ENCODE data around the gene BLMH.

The BLMH gene, protein sequence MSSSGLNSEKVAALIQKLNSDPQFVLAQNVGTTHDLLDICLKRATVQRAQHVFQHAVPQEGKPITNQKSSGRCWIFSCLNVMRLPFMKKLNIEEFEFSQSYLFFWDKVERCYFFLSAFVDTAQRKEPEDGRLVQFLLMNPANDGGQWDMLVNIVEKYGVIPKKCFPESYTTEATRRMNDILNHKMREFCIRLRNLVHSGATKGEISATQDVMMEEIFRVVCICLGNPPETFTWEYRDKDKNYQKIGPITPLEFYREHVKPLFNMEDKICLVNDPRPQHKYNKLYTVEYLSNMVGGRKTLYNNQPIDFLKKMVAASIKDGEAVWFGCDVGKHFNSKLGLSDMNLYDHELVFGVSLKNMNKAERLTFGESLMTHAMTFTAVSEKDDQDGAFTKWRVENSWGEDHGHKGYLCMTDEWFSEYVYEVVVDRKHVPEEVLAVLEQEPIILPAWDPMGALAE

GRCh38 chr17:30291543-30292285 is at the start of gene BLMH:
TSS of gene BLMH (minus strand) at chr17:30291944. CDS start at chr17:30291819, 125 bp downstream.
- DNase-seq (ENCODE audit: low read depth in 1 of 2, low spot score in 1 of 2) = peak; percentile 72 to 75

- DNase-seq (ENCODE audit: low read depth in 1 of 2, low spot score in 1 of 2) = no peak
Observed at GRCh38 chr17:30340801-30341356, 49.1 kb upstream of the BLMH start.

DNA sequence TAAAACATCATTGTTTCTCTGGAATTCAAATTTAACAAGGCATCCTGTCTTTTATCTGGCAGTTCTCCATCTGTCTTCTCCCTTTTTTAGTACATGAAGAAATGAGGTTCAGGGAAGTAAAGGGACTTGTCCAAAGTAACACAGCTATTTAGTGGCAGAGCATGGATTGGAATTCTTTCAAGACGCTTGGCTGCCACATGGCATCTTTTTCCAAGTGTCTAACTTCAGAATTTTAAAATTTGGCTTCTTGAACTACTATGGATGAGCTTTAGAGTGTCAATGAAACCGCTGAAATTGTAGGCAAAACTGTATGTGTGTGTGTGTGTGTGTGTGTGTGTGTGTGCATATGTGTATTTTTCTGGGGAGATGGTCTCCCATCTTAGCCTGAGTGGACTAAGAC is 47.3 kb upstream of the BLMH start:
- DNase-seq (ENCODE audit: low read depth in 1 of 2, low spot score in 1 of 2) = no peak

DNA sequence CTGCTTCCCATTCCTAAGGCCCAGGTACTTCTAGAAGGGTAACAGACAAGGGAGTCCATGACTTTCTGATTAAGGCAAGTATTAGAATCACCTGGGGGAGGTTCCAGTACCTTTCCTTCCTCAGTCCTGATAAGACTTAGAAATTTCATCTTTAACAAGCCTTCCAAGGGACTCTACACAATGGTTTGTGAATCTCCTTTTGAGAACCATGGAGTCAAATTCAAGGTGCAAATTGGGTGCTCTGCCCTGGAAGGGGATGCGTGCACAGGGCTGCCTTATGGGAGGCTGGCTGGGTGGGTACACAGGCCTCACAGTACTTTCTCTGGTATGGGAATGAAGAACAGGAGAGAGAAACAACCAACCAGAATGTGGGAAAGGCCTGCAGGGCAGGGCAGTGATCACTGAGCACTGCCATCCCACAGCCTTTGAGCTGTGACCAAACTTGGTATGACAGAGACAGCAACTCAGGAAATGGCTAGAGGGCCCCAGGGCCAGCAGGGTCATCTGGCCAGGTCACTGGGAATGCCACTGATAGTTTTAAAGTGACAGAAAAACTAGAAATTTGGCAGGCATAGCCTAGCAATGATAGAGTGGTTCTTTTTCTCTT is 45.8 kb upstream of the BLMH start:
- DNase-seq (ENCODE audit: low read depth in 1 of 2, low spot score in 1 of 2) = no peak

- peak; percentile 18 to 54 for DNase-seq (ENCODE audit: low read depth in 1 of 2, low spot score in 1 of 2)
Observed at GRCh38 chr17:30336369-30337171, 44.8 kb upstream of the BLMH start.

- DNase-seq (ENCODE audit: low read depth in 1 of 2, low spot score in 1 of 2) = no peak
Observed at GRCh38 chr17:30334421-30334820, 42.7 kb upstream of the BLMH start.

GRCh38 chr17:30333503-30334360 is 42.0 kb upstream of the BLMH start, which contains the start of gene TMIGD1:
TSS of gene TMIGD1 (minus strand) at chr17:30334057. CDS start at chr17:30332133, 1,924 bp downstream.
- no peak for DNase-seq (ENCODE audit: low read depth in 1 of 2, low spot score in 1 of 2)

- DNase-seq (ENCODE audit: low read depth in 1 of 2, low spot score in 1 of 2) = peak in 1 of 2 donors; percentile 61
Observed at GRCh38 chr17:30332057-30332542, 40.4 kb upstream of the BLMH start.

DNA sequence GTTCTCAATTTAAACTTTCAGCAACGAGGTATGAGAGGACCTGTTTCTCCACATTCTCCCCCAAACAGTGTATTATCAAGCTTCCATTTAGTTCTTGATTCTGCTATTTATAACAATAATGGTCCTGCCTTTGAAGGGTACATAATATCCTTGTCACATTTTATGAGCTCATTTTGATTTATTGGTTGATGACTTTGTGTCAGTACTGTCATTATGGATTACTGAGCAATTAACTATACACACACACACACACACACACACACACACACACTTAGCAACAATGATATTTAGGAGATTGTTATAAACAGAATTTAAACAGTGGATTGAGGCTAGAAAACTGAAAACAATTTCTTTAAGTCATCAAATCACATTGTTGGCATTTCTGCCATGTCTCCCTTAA is 35.1 kb upstream of the BLMH start:
- no peak for DNase-seq (ENCODE audit: low read depth in 1 of 2, low spot score in 1 of 2)

GRCh38 chr17:30324723-30325122 is 33.0 kb upstream of the BLMH start:
- DNase-seq (ENCODE audit: low read depth in 1 of 2, low spot score in 1 of 2) = no peak

DNA sequence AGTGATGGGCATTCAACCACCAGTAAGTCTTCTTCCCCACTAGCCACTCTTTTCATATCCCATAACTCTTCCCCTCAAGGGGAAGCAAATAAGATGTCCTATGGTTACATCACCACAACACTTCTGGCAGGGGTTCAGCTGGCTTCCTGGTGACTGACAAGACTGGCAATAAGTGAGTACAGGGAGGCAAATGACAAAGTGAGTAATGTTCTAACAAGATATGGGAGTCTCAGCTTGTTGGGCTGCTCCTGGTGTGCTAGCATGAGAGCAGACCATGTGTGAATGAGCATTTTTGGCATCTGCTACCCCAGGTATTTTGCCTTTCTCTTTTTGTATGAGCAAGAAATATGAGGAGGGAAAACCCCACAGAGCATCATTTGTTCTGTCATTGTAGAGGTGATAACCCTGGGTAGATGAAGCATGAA is 32.2 kb upstream of the BLMH start:
- DNase-seq (ENCODE audit: low read depth in 1 of 2, low spot score in 1 of 2) = peak; percentile 4 to 53

GRCh38 chr17:30323262-30323894 is 31.6 kb upstream of the BLMH start:
- DNase-seq (ENCODE audit: low read depth in 1 of 2, low spot score in 1 of 2) = no peak

DNA sequence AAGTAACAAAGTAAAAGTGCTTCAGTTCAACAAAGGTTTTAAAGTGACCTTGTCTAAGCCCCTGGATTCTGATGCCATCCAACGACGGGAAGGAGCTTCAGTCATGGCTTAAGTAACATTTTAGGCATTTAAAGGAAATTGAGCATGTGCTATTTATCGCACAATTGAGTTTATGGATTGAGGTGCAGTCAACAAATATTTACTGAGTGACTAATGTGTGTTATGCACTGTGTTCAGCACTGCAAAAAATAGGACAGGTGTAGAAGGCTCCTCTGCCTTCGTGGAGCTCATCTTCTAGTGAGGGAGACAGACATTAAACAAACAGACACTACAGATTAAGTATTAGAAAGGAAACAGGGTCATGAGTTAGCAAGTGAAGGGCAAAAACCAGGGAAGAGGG is 29.6 kb upstream of the BLMH start:
- DNase-seq (ENCODE audit: low read depth in 1 of 2, low spot score in 1 of 2) = no peak

DNA sequence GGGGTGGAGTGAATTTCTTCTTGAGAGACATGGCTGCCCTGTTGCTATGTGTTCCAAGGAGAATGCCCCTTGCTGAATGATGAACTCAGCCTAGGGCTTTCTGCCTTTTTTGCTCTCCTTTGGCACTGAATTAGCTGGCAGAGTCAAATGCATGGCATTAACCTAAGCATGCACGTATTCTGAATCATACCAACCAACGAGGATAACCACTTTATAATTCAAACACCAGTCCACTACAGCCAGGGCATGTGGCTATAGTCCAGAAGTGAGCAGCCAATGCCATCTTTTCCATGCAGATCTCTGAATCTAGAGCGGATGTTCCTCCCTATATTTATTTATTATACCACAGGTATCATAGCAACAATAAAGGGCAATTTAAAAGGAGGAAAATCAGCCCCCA is 26.4 kb upstream of the BLMH start:
- DNase-seq (ENCODE audit: low read depth in 1 of 2, low spot score in 1 of 2) = no peak

GRCh38 chr17:30316736-30317135 is 25.0 kb upstream of the BLMH start:
- no peak for DNase-seq (ENCODE audit: low read depth in 1 of 2, low spot score in 1 of 2)

GRCh38 chr17:30315106-30315505 is 23.4 kb upstream of the BLMH start:
- DNase-seq (ENCODE audit: low read depth in 1 of 2, low spot score in 1 of 2) = no peak

DNA sequence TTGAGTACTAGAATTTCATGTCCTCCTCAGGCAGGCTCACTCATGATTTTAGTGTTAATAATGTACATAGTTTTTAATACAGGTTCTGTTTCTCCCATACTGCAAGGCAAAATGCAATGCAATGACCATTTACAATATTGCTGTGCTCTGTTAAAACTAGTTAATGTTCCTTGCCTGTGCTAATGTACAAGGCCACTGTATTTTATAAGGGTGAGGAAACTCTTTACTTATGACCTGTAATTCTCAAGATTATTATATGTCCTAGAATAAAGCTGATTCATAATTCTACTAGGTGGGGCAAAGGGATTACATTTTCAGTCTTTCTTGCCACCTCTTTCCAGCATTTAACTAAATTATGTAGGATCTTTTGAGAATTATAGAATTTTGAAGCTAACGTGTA is 22.7 kb upstream of the BLMH start:
- DNase-seq (ENCODE audit: low read depth in 1 of 2, low spot score in 1 of 2) = no peak

GRCh38 chr17:30312226-30312625 is 20.5 kb upstream of the BLMH start:
- no peak for DNase-seq (ENCODE audit: low read depth in 1 of 2, low spot score in 1 of 2)

DNA sequence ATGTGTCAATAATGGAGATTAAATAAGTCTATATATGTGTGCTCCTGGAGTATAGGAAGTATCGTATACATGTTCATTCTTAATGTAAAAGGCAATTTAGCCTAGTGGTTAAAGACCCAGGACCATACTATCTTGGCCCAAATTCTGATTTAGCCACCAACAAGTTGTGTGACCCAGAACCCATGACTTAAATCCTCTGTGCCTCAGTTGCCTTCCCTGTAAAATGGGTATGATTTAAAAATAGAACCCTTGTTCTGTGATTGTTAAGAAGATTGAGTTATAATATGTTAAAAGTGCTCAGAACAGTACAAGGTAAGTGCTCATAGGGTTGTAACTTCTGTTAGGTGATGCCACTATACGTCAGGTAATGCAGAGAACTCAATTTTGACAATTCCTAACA is 18.8 kb upstream of the BLMH start:
- no peak for DNase-seq (ENCODE audit: low read depth in 1 of 2, low spot score in 1 of 2)
